HS-27A (cell line): ENCODE results near the gene MAMDC2.

Source experiments
- DNase-seq: peaks from one replicate; pipeline ENCODE4 v3.0.0-alpha.2; 2012; ENCODE audit warnings: low read depth, missing footprints

Gene MAMDC2

DNA sequence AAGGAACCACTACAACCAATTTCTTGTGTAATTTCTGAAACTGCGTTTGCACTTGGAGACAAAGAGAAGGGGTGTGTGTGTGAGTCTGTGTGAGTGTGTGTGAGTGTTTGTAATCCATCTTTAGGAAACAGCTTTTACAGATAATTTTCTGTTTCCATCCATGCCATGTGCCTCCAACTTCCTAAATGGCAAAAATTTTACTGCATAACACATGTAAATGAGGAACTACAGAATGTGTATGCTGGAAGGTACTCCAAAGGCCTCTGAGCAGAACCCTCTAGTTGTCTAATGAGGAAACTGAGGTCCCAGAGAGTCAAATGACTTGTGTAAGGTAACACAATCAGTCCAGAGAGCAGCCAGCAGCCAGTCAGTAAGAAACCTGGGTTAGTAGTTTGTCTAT lies 20.8 kb downstream of the MAMDC2 start:
- no peak for DNase-seq

DNA sequence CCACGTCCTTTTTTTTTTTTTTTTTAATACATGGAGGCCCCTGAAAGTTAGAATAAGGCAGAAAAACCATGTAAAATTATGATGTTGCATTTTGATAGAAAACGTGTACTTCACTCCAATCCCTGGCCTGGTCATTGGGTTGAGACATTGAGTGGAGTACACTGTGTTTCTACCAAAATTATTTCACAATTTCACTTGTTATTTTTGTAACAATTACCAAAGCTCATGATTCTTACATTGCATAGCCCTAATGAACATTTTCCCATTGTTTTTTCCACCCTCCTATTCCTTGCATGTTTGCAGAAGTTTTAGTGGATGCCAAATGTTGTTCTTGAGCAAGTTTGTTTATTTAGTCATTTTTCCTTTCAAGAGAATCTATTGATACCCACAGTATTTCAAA lies 21.9 kb downstream of the MAMDC2 start:
- no peak for DNase-seq

DNA sequence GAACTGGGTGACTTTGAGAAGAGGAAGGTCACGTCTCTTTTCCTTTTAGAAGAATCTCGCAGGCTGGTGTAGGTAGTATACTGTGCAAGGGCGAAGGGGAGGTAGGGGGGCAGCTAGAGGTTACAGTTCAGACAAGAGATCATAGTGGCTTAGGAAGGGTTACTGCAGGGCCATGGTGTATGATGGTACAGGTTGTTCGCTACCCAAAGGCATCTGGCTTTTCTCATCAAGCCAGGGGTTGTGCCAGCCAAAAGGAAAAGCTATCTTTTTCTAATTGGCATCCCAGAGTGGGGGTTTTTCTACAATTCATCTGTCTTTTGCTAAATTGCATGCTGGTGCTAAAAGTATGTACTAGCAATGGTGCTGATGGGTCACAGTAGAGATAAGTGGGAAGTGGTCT lies 22.8 kb downstream of the MAMDC2 start:
- no peak for DNase-seq

DNA sequence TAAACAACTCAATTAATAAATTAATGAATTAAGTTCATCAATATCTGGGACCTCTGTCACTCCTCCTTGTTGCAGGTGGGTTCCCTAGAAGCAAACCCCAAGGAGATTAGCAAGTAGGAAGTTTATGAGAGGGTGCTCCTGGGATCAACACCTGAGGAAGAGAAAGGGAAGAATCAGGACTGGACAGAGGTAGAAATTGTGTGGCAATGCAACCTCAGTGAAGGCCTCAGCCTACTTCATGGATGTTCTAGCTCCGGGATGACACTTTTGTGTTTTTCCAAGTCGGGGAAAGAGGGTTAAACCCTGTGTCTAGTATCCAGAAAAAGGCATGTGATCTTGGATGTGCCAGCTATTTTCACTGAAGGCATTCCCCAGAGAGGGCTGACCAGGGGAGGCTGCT lies 23.2 kb downstream of the MAMDC2 start:
- no peak for DNase-seq

DNA sequence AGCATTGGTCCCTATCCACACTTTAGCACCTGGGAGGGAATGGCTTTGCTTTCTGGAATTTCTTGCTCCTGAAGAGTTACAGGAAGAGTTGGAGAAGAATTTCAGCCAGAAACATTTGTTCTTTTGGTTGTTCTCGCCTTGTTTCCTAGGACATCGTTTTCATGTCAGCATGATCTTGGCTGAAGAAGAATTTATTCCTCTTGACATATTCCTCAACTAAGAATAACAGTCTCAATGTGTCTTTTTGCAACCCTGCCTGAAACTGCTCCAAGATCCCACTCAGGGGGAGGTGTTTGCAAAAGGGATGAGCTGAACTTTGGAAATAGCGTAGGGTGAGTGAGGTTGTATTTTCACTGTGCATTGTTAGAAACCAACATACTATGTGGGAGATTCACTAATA lies 26.1 kb downstream of the MAMDC2 start:
- DNase-seq: no peak

DNA sequence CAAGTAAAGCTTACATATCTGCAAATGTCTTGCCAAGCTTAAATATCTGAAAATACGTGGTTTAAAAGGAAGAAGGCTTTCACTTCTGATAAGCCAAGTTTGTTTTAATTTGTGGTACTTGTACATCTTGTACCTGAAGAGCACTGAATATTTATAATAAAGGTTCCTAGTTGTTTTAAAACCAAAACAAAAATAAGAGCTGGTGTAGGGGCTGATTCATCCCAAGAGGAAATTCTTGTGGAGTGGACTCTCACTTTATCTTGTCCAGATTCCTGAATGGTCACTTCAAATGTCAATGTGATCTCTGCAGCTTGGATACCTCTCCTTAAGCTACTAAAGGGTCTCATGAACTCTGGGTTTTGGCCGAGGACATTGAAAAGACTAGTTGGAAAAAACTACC lies 29.5 kb downstream of the MAMDC2 start:
- DNase-seq: no peak

DNA sequence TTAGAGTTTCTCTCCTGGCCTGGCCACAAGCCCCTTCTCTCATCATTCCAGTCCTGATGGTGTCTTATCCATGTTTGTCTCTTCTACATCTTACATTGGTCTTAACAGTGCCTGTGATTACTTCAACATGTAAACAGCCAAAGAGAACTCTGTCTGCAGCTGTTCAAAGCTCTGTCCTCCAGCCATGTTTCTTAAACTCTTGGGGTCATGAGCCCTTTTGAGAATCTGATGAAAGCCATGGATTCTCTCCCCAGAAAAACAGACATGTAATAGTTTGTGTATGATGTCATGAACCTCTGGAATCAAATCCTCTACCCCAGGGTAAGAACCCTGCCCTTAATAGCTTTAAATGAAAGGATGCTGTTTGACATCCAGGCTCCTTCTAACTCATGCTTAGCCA lies 30.1 kb downstream of the MAMDC2 start:
- DNase-seq: no peak

DNA sequence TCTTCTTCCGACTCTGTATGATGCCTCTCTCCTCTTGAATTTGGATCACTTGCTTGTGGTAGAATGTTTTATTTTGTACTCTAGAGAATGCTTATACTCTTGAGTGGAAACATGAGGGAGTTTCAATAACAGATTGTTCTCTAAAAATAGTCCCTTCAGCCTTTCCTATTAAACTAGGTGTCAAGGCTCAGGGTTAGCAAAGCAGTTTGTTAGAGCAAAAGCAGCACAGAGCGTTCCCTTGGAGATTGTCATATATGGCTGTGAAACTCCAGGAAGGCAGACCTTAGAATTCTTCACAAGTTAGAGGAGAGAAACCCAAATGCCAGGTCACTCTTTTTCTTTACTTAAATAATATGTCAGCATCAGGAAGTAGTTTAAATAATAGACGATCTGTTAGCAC lies 33.0 kb downstream of the MAMDC2 start:
- no peak for DNase-seq

DNA sequence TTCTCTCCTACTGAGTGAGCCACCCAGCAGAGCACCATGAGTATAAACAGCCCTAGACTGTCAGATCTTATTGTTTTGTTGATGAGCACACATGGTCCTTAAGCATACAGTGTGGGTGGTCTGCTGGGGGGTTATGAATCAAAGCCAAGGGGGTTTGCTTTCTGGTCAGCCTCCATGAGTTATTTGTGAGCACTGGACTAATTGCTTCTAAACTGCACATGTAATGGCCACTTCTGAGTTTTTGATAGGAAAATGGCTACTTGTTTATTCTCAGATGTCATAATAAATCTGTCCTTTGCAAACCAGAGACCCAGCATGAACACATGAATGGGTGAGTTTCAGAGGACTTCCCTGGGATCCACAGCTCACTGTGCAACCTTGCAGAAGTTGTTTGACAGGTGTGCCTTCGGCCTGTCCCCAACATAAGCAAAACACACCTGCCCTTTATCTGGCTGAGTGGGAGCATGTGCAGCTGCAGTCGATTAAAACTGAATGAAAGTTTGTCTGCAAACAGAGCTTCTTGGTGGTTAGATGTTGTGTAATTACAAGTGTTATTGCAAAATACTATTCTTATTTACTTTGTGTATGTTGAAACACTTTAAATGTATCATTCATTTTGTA lies 35.9 kb downstream of the MAMDC2 start:
- DNase-seq: no peak

DNA sequence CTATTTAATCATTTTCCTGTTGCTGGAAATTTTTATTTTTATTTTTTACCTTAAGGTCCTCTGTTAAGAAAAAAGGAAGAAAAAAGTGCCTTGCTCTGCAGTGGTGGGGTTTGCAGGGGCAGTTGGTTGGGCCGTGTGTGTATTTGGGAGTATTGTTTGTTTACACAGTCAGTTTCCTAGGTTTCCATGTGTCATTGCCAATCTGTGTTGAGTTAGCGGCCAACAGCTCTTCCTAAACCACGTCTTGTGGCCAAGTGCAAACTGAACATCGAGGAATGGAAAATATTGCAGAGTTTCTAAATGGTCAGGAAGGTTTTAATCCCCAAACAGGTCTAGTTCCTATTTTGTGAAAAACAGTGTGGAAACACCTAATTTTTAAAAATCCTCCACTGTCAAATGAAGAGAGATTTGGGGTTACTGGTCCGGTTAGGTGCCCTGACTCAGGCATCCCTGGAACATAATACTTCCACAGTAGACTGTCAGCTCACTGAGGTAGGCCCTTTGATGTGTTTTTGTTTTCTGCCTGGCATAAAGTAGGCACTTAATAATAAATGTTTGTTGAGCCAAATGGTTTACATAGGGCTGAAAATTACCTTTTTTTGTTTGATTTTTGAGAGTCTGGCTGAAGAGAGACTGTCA lies 37.0 kb downstream of the MAMDC2 start:
- DNase-seq: no peak

DNA sequence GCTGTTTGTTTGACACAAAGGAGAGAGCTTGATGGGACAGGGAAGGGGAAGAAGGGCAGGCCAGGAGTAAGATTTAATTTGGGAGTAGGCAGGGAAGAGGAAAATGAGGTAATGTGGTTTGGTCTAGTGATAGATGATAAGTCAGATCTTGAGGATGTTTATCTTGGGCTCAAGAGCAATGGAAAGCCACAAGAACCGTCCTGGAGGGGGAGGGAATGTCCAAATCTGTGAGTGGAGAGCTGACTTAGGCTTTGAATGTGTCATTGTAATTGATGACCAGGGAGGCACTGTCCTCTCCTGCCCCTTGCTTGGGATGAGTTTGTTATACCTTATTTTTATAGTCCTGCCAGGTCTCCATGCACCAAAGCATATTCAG lies 37.5 kb downstream of the MAMDC2 start:
- DNase-seq: no peak

DNA sequence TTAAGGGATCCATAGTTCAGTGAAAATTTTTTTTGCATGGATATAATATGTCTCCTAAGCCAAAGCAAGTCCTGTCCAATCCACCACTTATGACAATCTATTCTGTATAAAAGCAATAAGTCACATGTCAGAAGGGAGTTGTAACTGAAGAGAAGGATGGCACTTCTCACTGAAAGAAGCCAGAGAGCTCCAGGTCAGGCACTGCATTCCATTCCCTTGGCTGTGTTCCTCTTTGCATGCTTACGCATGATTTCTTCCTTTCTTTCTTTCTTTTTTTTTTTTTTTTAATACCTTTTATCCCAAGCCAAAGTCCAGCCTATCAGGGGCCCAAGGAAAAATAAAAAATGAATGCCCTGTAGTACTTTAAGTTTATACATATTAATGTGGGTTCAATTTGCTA lies 39.8 kb downstream of the MAMDC2 start:
- DNase-seq: no peak

DNA sequence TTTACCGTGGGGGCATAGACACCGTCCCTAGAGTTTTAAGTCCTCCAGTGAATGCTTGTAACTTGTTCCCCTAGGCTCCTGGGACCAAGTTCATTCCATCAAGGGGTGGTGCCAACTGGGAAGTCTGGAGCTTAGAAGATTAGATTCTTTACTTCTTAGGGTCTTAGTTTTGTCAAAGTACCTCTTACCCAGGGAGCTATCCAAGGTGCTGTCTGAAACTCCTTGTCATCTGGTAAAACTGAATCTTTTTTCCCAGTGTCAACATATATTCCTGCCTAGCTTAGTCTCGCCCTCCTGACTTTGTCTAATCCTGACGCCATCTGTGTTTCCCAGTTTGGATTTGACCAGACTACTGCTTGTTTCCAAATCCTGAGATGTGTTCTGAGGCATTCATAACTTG lies 41.6 kb downstream of the MAMDC2 start:
- DNase-seq: no peak

DNA sequence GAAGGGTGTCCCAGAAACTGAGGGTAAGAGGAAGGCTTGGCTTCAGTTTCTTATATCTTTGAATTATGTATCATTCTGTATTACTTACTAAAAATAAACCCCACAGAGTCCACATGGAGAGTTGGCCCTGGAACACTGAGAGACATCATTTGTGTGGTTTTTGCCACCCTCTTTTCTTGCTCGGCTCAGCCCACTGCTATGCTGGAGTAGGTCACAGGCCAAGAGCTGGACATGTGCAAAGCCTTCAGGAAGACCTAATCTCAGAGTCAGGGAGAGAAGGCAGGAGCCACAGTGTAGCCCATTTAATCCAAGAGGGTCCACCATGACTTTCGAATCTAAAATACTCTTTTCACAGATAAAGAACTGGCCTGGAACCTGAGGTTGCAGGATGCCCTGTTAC lies 47.5 kb downstream of the MAMDC2 start:
- DNase-seq: no peak

DNA sequence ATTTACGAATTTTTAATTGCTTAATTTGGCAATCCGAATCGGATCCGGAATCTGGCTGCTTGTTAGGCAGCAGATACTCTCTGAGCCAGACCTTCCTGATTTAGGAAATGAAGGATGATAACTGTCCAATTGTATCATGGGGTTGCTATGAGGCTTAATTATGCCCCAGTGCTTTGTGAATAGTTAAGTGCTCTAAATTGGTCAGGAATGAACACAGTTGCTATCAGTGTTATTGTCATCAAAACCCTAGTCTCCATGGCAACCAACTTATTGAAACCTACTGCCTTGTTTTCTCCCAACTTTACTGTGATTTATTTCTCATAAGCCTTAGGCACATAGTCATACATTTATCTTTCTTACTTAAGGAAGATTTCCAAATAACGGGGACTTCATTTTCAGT lies 47.9 kb downstream of the MAMDC2 start:
- no peak for DNase-seq

DNA sequence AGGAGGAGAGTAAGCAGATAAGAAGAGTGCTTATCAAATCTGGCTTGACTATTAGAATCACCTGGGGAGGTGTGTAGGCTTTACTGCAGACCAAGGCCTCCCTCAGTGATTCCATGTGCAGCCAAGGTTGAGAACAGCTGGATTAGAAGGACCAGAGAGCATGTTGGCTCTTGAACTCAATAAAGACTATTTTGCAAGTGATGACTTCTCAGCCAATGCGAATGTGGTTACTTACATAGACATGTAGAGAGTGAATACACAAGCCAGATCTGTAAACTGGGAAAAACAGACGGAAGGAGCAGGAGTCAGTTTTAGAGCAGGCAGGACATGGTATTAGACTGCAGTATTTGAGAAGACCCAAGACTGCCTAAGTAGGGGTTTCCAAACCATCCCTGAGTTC lies 48.5 kb downstream of the MAMDC2 start:
- no peak for DNase-seq

DNA sequence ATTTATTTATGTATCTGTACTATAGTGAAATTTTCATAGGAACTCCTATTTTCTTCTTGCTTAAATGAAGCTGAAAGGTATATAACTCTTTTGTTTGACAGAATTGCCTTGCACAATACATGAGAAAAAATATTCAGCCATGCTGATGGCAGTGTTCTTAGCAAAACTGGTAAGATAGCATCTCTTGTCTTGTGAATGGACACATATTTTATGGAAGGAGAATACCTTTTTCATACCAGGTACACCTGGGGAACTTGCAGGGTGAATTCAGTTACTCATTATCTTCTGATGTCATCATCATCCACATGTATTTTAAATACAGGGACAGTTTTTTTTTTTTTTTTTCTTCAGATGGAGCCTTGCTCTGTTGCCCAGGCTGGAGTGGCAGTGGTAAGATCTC lies 49.4 kb downstream of the MAMDC2 start:
- no peak for DNase-seq

DNA sequence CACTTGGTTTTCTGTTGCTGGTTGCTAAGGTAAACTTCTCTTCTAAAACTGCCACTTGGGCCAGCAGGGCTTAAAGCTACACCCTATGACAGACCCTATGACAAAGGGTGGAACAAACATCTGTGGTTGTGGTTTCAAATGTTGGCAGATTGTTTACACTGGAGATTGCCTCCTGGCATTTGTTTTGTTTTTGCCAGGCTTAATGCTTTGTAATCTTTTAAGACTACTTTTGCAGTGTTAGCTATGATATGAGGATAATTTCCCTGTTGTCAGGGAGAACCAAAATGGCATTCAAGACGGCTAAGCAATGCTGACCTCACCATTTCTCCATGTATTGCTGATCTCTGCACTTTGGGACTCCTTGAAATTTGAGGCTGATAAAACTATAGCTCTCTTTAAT lies 50.3 kb downstream of the MAMDC2 start:
- no peak for DNase-seq

DNA sequence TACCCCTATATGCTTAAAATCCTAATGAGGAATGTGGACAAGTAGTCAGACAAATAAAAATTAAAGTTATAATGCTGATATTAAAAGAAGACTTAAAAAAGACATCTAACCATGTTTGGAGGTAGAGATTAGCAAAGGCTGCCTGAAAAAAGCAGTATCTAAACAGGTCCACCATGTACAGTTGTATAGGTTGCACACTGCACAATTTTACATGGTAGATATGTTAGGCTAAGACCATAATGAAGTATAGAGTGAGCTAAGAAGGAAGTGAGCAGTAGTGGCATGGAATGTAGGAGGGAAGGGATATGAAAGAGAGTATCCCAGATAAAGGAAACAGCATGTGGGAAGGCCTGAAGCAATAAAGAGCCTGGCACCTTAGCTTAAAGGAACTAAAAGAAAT lies 51.1 kb downstream of the MAMDC2 start:
- DNase-seq: no peak

DNA sequence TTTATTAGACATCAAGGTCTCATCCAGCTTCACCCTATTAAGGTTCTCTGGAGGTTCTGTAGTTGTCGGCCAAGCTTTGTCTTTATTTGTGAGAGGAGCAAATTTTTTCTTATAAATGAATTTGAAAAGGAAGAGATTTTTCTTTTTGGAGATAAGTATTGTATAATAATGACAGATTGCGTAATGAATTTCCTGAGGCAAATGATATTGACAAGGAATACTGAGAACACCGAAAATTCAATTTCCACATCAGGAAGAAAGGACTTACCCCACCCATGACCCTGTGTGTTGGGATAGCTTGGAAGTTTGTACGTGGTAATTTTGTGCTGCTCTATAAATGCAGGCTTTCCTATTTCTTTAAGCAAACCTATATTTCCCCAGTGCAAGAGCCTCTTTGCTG lies 53.5 kb downstream of the MAMDC2 start:
- DNase-seq: no peak

DNA sequence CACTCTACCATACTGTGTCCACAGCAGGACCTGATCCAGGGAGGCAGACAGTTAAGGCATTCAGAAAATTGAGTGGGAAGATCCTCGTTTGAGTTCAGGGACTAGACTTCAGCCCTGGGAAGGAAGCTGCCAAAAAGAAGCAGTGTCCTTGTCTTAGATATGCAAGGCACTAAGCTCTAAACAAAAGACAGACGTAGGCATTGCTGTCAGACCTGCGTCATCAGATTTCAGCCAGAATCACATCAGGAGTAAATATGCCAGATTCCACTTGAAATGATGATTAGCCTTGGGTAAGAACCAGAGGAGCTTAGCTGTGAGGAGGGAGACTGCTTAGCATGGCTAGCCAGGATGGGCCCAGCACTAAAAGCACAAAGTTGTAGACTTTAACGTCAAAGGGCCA lies 56.7 kb downstream of the MAMDC2 start:
- no peak for DNase-seq

DNA sequence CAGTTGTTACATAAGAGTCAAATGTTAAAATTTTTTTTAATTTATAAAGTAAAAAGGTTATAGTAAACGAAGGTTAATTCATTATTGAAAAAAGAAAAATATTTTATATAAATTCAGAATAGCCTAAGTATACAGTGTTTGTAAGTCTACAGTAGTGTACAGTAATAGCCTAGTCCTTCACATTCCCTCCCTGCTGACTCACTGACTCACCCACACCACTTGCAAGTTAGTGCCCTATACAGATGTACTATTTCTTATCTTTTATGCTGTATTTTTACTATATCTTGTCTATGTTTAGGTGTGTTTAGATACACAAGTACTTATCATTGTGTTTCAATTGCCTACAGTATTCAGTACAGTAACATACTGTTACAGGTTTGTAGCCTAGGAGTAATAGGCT lies 57.6 kb downstream of the MAMDC2 start:
- DNase-seq: no peak

DNA sequence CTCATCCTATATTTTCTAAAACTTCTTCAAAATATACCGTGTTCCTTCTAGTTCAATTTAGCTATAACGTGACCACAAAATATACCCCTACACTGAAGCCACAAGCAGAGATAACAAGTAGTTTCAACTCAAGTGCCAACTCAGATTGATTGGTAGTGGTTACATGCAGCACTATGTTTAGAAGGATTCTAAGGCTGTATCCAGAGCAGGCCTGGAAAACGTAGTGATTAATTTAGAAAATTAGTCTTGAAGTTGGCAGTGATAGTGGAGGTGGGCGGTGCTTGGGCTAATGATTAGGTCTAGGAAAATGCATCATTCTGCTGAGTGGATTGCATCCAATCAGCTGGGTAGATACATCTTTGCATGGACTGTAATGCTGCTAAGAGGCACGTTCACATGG lies 61.5 kb downstream of the MAMDC2 start:
- DNase-seq: no peak

DNA sequence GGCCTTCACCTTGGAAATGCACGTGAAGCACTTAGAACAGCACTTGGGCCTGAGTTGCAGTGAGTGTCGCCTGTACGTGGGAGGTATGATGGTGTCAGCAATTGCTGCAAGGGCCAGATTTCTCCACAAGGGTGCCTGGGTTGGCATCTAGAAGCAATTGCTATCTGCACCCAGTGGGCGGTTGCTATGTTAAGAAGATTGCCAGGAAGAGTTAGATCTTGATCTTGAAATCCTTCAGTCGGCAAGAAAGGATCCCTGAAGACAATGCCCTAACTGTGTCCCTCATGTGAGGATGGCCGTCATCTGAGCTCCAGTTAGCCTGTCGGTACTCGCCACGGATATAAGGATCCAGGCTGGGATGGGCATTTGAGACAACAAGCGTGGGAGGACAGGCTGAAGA lies 62.9 kb downstream of the MAMDC2 start:
- DNase-seq: no peak

DNA sequence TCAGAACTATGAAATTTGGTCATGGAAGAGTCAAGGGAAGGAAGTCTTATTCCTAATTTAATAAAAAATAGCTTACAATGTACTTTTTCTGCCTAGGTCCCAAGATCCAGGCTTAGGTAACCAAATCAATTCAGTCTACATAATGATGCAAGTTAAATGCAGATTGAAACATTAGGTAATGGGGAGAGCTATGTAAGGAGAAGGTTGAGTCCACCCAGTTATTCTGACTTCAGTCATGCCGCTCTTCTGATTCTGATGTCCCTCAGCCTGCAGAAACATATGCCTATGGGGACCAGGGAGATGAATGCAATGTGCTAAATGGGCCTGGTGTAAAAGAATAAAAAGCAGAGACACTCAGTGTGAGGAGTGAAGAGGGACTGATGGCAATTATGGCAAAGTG lies 63.9 kb downstream of the MAMDC2 start:
- no peak for DNase-seq
